GM12873 (cell line): Measurements from ENCODE around the gene CDC42EP5.

Source experiments
- TF ChIP-seq, protein P1 (sequence below): IDR thresholded peaks from 2 replicates; pipeline ENCODE4 v1.5.1; 2012; ENCODE audit warnings: low read depth, mild to moderate bottlenecking, moderate library complexity, low read length, control low read depth; ENCODE audit not compliant: insufficient read depth; ENCODE audit errors: missing control alignments

CDC42EP5 gene

DNA sequence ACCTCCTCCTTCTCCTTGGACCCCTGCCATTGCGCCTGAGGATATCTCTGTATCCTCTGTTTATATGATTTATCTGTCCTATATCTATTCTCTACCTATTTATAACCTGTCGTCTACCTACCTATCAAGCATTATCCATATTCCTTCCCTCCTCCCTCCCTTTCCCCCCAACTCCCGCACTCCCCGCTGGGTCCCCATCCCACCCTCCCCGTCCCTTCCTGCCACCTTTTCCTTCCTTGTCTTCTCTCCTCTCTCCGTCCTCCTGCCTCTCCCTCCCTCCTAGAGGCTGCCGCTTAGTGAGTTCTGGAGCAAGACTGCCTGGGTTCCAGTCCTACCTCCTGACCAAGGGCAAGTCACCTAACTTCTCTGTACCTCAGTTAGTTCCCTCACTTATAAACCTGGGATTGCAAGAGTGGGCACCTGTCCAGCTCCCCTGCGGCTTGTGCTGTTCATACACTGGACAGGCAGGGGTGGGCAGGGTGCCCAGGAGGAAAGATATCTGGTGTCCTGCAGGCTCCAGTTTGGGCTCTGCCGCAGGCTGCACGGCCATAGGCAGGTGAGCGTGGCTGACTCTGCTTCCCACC is 41.7 kb downstream of the CDC42EP5 start:
- TF ChIP-seq, protein P1, sequence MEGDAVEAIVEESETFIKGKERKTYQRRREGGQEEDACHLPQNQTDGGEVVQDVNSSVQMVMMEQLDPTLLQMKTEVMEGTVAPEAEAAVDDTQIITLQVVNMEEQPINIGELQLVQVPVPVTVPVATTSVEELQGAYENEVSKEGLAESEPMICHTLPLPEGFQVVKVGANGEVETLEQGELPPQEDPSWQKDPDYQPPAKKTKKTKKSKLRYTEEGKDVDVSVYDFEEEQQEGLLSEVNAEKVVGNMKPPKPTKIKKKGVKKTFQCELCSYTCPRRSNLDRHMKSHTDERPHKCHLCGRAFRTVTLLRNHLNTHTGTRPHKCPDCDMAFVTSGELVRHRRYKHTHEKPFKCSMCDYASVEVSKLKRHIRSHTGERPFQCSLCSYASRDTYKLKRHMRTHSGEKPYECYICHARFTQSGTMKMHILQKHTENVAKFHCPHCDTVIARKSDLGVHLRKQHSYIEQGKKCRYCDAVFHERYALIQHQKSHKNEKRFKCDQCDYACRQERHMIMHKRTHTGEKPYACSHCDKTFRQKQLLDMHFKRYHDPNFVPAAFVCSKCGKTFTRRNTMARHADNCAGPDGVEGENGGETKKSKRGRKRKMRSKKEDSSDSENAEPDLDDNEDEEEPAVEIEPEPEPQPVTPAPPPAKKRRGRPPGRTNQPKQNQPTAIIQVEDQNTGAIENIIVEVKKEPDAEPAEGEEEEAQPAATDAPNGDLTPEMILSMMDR: no peak

DNA sequence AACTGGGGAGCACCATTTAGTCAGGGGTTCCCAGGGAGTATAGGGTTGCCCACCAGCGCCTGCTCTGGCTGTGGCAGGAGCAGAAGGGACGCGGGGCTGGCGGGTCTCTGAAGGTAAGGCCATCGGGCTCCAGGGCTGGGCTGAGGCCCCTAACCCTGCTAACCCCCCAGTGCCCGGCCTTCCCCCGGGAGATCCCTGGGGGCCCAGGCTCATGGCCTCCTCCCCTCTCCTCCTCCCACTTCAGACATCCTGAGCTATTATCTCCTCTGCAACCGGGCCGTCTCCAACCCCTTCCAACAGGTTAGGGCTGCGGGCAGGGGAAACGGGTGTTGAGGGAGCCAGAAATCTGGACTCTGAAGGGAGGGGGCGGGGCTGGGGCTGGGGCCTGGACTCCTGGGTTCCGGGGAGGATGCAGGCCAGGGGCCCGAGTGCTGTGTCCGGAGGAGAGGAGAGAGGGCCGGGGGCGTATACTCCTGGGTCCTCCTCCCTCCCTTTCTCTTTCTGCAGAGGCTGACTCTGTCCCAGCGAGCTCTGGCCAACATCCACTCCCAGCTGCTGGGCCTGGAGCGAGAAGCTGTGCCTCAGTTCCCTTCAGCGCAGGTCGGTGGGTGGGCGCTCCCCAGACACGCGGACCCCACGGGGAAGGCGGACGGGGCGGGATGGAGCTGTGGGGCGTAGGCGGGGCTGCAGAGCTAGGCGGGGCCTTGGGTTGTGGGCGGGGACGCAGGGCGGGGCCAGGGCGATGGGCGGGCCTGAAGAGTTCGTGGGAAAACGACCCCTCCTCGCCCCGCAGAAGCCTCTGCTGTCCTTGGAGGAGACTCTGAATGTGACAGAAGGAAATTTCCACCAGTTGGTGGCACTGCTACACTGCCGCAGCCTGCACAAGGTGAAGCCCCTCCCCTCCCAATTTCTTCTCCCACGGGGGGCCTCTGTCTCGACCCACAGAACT is 42.5 kb downstream of the CDC42EP5 start:
- TF ChIP-seq, protein P1: no peak

DNA sequence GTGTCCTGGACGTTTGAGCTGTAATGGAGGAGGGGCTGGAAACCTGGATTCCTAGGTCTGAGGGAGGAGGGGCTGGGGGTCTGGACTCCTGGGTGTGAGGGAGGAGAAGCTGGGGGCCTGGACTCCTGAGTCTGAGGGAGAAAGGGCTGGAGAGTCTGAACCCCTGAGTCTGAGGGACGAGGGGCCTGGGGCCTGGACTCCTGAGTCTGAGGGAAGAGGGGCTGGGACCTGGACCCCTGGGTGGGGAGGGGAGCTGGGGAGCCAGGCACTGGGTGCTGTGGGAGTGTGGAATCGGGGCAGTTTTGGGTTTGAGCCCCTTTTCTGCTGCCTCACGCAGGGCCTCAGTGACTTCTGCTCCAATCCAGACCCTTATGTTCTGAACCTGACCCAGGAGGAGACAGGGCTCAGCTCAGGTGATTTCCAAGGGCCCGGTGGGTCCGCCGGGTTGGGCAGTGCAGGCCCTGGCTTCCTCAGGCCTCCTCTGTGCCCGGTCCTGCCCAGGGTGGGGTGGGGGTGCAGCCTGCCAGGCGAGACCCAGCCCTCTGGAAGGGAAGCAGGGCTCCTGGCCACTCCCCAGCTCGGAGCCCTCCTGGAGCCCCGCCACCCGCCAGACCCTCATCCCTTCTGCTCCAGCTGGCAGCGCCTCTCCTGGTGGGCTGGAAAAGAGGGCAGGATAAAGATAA is 43.4 kb downstream of the CDC42EP5 start:
- TF ChIP-seq, protein P1: no peak

DNA sequence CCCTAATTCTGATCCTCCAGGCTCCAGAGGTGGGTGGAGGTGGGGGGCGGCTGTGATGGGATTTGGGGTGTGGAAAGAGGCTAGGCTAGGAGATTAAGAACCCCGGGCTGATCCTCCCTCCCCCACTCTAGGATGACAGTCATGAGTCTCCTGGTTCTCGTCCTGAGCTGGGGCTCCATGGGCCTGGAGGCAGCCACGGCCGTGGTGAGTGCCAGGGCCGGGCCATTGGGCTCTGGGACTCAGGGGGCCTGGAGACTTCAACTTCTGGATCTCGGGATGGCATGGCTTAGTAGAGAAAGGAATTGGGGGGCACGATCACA is 44.0 kb downstream of the CDC42EP5 start:
- TF ChIP-seq, protein P1: no peak

DNA sequence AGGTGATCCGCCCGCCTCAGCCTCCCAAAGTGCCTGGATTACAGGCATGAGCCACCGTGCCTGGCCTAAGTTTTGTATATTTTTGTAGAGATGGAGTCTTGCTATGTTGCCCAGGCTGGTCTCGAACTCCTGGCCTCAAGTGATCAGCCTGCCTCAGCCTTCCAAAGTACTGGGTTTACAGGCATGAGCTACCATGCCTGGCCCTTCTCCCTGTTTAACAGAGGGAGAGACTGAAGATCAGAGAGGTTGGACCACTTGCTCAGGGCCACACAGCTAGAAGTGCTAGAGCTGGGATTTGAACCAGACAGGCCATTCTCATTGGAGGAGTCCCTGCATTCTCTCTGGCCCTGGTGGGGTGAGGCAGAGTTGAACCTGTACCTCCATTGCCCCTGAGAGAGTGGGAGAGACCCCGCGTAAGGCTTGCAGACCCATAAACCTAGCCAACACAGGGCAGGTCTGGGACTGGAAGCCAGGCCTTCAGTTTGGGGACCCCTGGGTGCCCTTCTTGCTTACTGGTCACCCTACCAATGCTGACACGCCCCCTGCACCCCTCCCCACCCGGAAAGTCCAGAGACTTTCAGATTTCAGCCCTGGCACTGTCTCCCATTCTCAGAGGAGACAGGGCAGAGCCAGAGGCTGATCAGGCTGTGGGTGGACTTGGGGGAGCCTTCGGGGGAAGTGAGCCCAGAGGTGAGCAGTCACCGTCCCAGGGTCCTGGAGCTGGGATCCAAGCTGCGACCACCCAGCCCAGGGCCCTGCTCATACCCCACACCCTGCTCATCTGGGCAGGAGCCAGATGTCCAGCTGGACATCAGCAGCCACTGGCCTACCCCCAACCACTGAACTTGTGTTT is 44.5 kb downstream of the CDC42EP5 start:
- TF ChIP-seq, protein P1: no peak

DNA sequence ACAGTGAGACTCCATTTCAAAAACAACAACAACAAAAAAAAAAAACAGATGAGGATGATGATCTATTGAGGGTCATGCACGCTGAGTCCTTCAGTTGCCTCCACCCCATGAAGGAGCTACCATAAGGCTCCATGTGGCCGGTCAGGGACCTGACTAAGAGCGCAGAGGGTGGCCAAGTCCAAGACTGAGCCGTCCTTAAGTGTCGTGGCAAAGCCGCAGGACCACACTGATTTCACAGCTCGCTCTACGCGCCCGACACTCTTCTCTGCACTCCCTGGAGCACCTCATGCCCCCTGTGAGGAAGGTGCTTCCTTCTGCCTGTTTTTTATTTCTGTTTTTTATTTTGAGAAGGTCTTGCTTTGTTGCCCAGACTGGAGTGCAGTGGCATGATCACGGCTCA is 45.5 kb downstream of the CDC42EP5 start:
- TF ChIP-seq, protein P1: no peak
